ENCODE results near the gene ANKUB1.

ANKUB1 gene

DNA sequence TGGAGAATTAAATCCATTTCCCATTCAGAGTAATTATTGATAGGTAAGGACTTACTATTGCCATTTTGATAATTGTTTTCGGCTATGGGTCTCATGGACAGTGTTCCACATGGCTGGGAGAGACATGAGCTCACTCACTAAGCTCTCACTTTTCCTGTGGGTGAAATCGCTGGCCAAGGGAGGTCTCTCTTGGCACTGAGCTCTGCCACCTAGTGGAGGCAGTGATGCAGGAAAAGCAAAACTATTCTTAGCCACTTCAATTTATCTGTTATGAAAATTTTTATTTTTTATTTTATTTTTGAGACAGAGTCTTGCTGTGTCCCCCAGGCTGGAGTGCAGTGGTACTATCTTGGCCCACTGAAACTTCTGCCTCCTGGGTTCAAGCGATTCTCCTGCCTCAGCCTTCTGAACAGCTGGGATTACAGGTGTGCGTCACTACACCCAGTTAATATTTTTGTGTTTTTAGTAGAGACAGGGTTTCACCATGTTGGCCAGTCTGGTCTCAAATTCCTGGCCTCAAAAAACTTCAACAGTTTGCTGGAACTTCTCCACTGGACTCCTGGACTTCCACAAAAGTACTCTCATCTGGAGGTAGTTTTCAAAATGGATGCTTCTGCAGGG lies 16.0 kb upstream of the ANKUB1 start:
- peak; percentile 52 to 64 for DNase-seq

DNA sequence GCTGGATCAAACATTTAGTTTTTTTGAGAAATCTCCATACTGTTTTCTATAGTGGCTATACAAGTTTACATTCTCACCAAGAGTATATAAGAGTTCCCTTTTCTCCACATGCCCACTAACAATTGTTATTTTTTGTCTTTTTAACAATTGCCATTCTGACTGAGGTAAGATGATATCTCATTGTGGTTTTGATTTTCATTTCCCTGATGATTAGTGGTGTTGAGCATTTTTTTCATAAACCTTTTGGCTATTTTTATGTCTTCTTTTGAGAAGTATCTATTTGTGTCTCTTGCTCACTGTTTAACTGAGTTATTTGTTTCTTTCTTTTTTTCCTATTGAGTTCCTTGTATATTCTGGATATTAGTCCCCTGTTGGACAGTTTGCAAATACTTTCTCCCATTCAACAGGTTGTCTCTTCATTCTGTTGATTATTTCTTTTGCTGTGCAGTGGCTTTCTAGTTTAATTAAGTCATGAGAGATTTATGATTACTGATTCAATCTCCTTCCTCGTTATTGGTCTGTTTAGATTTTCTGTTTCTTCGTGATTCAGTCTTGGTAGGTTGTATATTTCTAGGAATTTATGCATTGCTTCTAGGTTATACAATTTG lies 13.9 kb upstream of the ANKUB1 start:
- DNase-seq = no peak

DNA sequence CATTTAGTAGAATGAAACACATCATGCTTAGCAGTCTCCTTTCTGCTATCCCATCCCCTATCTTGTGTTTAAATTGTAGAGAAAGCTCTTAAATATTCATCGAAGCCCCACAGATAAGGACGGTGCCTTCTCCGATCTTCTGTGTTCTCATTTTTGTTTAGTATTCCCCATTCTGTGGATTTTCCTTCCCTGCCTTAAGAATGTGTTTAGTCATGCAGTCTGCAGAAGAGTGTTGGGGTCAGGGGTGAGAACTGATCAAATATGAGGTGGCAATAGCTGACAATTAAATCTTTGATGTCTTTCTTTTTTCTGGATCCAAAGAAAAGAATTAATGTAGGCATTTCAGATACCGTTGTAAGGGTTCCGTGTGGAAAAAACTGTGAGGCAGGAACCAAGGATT lies 9.3 kb upstream of the ANKUB1 start:
- no peak for DNase-seq

DNA sequence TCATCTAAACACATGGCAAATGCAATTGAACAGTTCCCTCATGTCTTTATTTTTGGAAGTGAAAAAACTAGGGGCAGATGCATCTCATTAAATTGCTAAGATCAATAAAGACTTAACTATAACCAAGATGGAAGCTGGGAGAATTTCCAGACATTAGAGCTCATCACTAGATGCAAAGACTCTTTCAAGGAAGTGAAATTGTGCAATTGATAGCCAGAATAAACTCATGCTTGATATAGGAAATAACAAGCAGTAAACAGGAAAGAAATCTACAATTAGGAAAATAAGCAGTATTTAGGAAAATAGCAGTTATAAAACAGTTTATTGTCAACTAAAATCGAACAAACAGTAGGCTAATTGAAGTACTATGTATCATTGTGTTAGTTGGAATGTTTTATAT lies 8.8 kb upstream of the ANKUB1 start:
- no peak for DNase-seq

DNA sequence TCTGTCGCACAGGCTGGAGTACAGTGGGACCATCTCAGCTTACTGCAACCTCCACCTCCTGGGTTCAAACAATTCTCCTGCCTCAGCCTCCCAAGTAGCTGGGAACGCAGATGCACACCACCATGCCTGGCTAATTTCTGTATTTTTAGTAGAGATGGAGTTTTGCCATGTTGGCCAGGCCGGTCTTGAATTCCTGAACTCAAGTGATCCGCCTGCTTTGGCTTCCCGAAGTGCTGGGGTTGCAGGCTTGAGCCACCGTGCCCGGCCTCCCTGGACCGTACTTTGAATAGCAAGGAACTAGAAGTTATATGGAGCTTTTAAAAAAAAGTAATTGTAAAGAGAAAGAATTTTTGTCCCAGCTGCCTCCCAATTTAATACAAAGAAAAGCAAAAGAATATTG lies 8.3 kb upstream of the ANKUB1 start:
- no peak for DNase-seq

DNA sequence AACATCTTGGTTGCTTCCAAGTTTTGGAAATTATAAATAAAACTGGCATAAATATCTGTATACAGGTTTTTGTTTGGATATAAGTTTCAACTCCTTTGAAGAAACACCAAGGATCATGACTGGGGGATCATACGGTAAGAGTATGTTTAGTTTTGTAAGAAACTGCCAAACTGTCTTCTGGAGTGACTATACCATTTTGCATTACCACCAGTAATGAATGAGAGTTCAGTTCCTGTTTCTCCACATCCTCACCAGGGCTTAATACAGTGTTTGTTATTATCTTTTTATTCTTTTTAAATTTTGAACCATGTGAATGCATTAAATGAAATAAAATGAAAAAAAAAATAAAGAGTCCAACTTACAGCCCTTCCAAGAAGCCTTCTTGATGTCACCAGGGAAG lies 3.7 kb upstream of the ANKUB1 start:
- no peak for DNase-seq

DNA sequence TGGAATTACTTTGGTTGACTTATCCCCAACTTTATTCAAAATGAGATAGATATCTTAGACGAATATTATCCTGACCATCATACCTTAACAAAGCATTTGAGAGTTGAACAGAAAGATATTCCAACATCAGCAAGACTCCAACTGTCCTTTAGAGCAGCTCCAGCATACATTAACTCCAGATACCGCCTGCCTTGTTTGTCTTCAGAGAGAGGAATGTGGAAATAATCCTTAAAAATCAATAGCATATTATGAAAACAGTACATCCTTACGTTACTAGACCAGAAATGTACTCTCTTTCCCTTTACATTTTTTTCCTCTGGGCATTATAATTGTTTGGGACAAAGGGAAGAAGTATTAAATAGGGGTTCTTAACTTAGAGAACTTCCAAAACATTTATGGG lies 1.7 kb downstream of the ANKUB1 start:
- no peak for DNase-seq

DNA sequence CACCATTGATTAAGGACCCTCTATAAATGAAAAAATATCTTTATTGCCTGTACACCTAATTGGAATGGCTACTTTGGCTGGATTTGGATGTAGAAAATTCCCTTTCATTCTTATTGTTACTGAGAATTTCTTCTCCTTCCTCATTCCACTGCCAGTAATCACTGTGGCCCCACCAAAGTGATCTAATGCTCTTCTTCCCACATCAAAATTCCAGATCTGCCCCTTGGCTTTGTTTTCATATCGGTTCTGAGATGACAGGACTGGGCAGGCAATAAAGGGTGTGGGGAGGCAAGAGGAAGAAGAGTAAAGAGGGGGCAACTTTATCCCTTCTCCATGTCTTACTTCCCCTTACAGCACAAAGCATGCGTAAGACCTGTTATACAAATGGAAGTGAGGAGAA lies 2.1 kb downstream of the ANKUB1 start:
- no peak for DNase-seq

DNA sequence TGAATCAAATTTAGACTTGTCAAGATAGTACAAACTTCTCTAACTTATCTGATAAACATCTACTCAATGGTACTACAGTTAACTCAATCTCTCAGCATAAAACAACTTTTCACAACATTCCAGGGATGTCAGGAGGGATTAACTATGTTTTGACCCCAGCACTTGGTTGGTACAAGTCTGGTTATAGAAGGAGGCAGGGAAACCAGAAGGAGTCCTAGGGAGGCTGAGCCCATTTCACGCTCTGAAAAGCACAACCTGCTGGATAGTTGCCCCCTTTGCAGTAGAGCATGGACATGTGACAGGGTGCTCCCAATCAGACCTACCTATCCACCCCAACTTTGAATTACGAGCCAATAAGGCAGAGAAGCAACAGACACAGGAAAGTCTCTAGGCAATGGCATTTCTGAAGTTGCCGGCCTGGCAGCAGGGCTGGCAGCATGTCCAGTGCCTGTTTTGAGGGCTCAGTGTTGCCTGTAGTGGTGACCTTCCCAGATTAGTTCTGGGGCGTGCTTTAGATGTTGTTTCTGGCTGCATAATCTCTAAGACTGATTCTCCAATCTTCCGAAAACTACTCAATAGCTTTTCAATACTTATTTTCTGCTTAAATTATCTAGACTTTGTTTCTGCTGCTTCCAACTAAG lies 8.2 kb downstream of the ANKUB1 start:
- no peak for DNase-seq

DNA sequence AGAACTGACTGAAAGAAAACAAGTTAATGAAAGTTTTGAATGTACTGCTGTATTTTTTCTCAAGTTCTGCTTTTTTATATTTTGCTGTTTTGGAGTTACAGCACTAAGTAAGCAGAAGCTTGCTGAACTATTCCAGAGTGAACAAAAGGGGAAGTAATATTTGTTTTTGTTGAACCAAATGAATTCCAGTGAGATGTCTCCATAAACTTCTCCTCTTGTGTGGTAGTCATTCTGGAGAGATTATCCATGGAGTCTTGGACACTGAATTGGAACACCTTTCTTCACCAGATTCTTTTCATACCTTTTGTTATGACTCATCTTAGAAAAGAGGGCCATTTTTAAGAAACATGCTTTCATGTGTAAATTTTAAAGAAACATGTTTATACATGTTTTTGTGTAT lies 8.8 kb downstream of the ANKUB1 start:
- no peak for DNase-seq

DNA sequence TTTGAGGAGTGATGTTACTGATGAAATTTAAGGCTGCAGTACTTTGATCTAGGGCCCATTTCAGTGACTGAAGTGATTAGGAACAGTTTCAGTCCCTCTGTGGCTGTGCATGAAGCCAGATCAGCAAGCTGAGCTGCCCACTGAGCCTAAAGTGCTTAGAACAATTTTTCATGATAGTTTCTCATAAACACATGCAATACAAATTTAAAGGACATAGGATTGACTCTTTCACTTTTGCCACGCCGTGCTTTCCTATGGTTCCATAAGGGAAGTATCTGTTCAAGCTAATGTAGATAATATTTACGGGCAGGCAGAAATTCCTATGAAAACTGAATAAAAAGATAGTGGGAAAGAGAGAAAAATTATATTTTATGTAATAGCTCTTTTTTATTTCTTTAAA lies 10.6 kb downstream of the ANKUB1 start:
- no peak for DNase-seq

DNA sequence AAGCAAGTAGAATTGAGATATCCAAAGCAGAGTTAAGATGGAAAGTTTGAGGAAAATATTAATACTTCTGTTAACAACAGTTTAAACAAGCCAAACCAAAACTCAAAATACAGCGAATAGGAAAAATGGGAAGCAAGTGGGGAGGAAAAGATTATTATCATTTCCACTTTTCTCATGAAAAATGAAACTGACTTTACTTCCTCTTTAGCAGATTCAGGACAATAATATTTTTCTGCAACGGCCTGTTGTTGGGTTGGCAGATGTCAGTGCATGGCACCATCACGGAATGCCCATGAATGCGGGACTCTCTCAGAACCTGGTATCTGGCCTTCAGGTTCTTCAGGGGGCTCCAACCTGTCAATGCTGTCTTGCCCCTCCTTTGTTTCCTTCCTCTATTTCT lies 11.1 kb downstream of the ANKUB1 start:
- DNase-seq = no peak

DNA sequence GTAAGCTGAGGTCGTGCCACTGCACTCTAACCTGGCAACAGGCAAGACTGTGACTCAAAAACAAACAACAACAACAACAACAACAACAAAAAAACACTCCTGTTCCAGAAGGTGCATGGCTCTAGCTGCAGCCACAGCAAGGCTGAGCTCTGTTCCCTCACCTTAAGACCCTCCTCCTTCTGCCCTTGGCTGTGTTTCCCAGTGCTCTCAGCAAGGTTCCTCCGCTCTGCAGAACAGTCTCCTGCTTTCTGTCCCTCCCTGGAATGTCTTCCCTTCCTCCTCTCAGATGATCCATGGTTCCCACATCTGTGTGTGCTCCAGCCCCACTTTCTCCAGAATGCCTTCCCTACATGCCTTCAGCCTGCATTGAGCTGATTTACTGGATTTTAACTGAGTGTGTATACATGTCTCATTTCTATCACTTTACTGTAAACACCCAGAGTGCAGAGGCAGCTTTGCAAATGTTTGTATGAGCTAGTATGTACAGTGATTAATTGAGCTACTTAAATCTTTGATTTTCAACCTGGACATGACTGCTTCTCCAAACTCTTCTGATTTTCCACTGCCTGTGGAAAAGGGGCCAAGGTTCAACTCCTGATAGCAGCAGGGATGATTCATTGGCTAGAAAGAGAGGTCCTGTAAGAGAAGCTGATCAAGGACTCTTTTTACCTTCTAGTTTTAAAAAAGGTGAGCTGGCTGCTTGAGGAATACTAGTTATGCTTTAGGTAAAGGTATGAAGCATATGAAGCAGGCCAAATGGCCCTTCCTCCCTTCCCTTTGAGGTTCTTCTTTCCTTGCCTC lies 14.7 kb downstream of the ANKUB1 start:
- no peak for DNase-seq

DNA sequence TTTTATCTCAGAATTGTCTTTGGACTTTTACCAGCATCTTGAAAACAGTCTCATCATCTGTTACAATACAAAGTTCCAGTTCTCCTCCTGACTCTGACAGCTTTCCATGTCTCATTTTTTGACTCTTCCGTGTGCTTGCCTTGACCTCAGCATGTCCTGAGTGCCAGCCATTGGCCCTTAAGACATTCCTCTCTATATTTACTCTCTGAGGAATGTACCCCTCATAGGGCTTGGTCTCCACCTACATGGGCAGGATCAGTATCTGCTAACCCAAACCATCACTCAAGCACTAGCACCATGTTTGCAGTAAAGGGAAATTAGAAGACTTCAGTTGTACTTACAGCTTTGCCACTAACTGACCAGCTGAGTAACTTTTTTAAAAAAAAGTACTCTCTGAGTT lies 16.2 kb downstream of the ANKUB1 start:
- DNase-seq = no peak

DNA sequence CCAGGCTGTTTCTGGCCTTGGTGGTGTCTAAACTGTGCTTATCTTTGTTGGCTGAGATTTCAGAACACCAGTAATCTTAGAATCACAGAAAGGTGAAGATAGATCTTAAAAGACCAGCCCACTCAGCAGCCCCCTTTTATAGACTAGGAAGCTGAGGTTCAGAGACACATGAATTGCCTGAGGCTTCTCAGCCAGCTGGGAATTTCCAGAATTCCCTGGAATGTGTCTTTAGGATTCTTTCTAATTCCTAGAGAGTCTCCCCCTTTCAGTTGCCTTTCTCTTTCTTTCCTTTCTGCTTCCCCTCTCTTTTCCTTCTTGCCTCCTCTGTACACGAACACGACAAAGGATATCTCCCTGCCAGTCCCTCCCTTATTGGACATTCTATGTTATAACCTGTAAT lies 19.5 kb downstream of the ANKUB1 start:
- DNase-seq = no peak

DNA sequence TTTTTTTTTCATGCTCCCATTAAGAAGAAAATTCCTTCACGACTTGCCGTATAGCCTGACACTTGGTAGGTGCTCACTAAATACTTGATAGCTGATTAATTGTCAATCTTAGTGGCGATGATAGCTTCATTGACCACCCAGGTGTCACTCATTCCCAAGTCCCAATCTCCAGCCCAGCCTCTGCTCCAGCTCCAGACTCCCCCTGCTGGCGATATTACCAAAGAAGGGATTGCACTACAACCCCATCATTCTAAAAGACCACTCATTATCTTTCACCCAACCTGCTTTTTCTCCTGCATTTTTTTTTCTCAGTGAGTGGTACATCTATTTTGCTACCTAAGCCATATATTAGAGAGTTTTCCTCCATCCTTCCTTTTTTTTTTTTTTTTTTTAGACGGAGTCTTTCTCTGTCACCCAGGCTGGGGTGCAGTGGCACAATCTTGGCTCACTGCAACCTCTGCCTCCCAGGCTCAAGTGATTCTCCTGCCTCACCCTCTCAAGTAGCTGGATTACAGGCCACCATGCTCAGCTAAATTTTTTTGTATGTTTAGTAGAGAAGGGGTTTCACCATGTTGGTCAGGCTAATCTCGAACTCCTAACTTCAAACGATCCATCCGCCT lies 20.6 kb downstream of the ANKUB1 start:
- DNase-seq = peak; percentile 26 to 57

DNA sequence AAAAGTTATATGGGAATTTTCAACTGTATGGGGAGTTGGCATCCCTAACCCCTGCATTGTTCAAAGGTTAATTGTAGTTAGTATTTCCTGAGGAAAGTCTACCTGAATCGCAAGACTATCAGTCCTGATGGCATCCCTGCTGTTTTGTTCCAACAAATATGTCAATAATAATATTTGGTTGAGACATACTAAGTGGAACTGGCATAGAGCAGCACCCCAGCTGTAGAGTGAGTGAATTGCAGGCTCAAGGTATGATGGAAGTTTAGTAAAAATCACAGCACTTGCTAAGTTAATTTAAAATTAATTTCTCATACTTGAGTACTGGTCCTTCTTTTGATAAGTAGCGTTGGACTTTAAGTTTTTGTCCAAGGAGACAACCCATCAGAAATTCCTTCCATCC lies 22.1 kb downstream of the ANKUB1 start:
- no peak for DNase-seq

DNA sequence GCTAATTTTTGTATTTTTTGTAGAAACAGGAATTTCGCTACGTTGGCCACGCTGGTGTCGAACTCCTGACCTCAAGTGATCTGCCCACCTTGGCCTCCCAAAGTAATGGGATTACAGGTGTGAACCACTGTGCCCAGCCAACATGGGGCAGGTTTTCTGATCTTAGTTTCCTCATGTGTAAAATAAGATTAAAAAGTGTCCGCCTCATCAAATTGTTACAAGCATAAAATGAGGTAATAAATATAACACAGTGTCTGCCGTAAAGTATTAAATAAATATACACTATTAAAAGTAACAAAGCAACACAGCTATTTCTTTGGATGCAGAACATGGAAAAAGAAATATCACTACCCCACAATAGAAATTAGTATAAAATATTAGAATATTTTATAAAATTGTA lies 23.6 kb downstream of the ANKUB1 start:
- no peak for DNase-seq

DNA sequence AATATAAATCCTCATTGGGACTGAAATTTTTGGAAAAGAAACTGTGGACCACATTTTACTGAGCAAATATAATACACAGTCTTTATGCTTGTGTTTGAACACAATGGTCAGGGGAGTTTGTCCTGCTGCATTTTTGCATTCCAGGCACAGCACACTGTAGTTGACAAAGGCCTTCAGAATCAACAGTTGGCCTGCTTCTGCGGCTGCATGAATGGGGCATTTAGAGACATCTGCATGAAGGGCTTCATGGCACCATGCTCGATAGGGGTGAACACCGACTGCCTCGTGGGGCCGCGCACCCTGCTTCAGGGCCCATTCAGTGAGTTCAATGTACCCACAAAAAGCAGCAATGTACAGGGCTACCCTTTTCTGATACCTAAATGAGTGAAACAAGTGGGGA lies 24.6 kb downstream of the ANKUB1 start:
- DNase-seq = no peak

DNA sequence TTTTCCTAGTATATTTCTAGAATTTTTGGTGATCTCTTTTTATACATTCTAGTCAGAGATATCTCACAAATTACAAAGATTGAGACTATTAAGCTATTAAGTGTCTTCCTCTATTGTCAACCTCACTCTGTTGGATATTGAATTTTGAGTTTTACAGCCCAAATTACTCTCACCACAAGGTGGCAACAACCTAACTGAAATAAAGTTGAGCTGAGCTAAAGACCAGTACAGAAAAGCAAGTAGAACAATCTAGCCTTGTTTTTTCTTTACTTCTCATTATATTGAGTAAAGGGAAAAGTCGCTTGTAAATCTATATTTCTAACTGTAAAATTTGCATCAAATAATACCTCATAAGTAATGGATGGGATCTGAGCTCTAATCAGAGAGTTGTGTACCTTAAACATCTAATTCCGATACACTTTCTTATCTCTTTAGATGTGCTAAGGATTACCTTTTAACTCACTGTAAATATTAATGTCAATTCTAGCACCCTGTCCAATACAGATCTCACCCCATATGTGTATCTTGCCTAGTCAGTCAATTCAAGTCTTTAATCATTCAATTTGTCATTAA lies 26.5 kb downstream of the ANKUB1 start:
- DNase-seq = no peak

DNA sequence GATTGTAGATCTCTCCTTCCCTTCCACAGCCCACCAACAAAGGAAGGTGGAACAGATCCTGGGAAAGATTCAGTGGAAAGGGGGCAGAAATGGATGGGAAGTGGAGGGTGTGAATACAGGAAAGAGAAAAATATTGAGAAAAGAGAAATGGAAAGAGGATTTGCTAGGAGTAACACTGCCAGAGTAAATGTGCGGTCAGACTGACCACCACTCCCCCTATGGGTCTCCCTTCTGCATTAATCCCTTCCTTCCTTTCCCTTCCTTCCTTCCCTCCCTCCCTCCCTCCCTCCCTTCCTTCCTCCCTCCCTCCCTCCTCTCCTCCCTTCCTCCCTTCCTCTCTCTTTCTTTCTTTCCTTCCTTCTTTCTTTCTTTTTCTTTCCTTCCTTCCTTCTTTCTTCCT lies 28.1 kb downstream of the ANKUB1 start:
- DNase-seq = no peak

DNA sequence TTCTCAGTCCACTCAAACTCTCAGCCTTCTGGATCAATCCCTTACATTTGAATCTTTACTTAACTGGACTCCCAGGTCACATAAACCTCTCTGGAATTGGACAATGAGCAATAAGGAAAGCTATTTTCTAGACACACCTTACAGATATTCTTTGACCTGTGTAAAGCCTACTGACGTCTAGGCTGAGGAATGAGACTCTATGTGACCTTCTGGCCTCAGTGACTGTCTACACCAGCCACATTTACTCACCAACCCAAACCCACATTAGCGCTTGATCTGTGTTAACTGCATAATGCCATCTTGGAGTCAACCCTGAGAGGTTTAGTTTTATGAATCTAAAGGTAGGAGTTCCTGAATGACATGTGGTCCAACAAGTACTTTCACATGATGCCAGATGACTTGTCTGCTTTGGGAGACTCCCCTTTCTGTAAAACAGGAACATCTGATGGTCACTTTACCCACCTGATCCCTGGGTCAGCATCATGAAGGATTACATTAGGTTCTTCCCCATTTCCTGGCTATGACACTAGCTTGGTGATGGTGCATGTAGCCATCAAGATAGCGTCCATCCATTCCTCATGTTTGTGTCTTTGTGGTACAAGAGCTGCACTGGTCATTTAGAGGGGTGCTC lies 28.7 kb downstream of the ANKUB1 start:
- DNase-seq = no peak

DNA sequence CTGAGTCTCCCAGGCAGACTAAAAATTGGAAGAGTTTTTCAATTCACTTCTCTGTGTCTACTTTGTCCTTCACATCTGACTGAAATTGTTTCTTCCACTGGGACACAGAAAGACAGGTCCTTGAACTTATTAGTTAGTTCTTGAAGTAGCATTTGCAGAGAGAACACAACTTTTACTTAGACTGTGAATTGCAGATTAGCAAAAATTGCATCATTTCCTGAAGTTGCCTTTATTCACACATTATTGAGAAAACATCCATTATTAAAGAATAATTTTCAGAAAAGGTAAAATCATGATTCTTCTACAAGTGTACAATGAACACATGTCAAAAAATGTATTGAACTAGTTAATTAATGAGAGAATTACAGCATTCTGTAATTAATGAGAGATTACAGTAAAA lies 38.6 kb downstream of the ANKUB1 start:
- DNase-seq = no peak
